H9 (cell line): Measurements from ENCODE around the gene CDC37. TPM values are rescaled to one million over a fixed set of nuclear protein-coding genes. Genes with fewer than 3 reads are reported as not detected.

Experiments used
- DNase-seq: peaks from one replicate; pipeline ENCODE4 v3.0.0-alpha.2; 2017
- H2AFZ ChIP-seq: one replicate; pipeline ENCODE4 v1.6.1; 2013; ENCODE audit warnings: mild to moderate bottlenecking, low read length, control low read depth, moderate library complexity
- H2AK5ac ChIP-seq: 2 replicates; pipeline ENCODE4 v1.6.1; 2013; ENCODE audit warnings: low read length, control low read depth, mixed read lengths; ENCODE audit not compliant: insufficient read length
- H2BK120ac ChIP-seq: one replicate; pipeline ENCODE4 v1.6.1; 2013; ENCODE audit warnings: low read depth, mild to moderate bottlenecking, low read length, control low read depth, inconsistent platforms; ENCODE audit not compliant: poor library complexity, severe bottlenecking
- H2BK12ac ChIP-seq: 2 replicates; pipeline ENCODE4 v1.6.1; 2013; ENCODE audit warnings: low read length, control low read depth, mixed read lengths, low read depth; ENCODE audit not compliant: insufficient read length
- H2BK15ac ChIP-seq: 2 replicates; pipeline ENCODE4 v1.6.1; 2013; ENCODE audit warnings: low read depth, low read length, control low read depth
- H2BK20ac ChIP-seq: one replicate; pipeline ENCODE4 v1.6.1; 2013; ENCODE audit warnings: low read depth, mild to moderate bottlenecking, low read length, control low read depth, inconsistent platforms; ENCODE audit not compliant: poor library complexity, severe bottlenecking
- H2BK5ac ChIP-seq: 2 replicates; pipeline ENCODE4 v1.6.1; 2013; ENCODE audit warnings: low read length, control low read depth, mixed read lengths; ENCODE audit not compliant: insufficient read length
- H3K14ac ChIP-seq: 2 replicates; pipeline ENCODE4 v1.6.1; 2013; ENCODE audit warnings: low read length, control low read depth; ENCODE audit not compliant: insufficient read depth
- H3K18ac ChIP-seq: 2 replicates; pipeline ENCODE4 v1.6.1; 2013; ENCODE audit warnings: low read depth, mild to moderate bottlenecking, mixed read lengths, low read length, control low read depth; ENCODE audit not compliant: insufficient read length
- H3K23ac ChIP-seq: 2 replicates; pipeline ENCODE4 v1.6.1; 2013; ENCODE audit warnings: low read length, control low read depth, mixed read lengths, low read depth; ENCODE audit not compliant: insufficient read length
- H3K23me2 ChIP-seq: 2 replicates; pipeline ENCODE4 v1.6.1; 2013; ENCODE audit warnings: low read depth, mild to moderate bottlenecking, mixed read lengths, low read length, control low read depth; ENCODE audit not compliant: insufficient read length, poor library complexity, severe bottlenecking
- H3K27ac ChIP-seq: 2 replicates; pipeline ENCODE4 v1.5.1; 2013; ENCODE audit warnings: low read length, control low read depth, mixed read lengths, low read depth; ENCODE audit not compliant: insufficient read length
- H3K27me3 ChIP-seq: 2 replicates; pipeline ENCODE4 v1.6.1; 2013; ENCODE audit warnings: low read length, control low read depth, inconsistent platforms; ENCODE audit not compliant: insufficient read depth
- H3K4ac ChIP-seq: 2 replicates; pipeline ENCODE4 v1.6.1; 2013; ENCODE audit warnings: low read depth, mild to moderate bottlenecking, control low read depth, inconsistent platforms, low read length, moderate library complexity
- H3K4me1 ChIP-seq: 2 replicates; pipeline ENCODE4 v1.6.1; 2013; ENCODE audit warnings: low read length, control low read depth, inconsistent platforms; ENCODE audit not compliant: insufficient read depth
- H3K4me2 ChIP-seq: 2 replicates; pipeline ENCODE4 v1.6.1; 2013; ENCODE audit warnings: low read length, control low read depth, mixed read lengths; ENCODE audit not compliant: insufficient read length, insufficient read depth
- H3K56ac ChIP-seq: 2 replicates; pipeline ENCODE4 v1.6.1; 2013; ENCODE audit warnings: low read depth, mild to moderate bottlenecking, mixed read lengths, low read length, control low read depth; ENCODE audit not compliant: insufficient read length
- H3K79me1 ChIP-seq: 2 replicates; pipeline ENCODE4 v1.6.1; 2013; ENCODE audit warnings: low read depth, mild to moderate bottlenecking, moderate library complexity, low read length, control low read depth, inconsistent platforms; ENCODE audit not compliant: insufficient read depth, poor library complexity, severe bottlenecking
- H3K79me2 ChIP-seq: 2 replicates; pipeline ENCODE4 v1.6.1; 2013; ENCODE audit warnings: low read length, control low read depth, inconsistent platforms; ENCODE audit not compliant: insufficient read depth
- H3K9ac ChIP-seq: 2 replicates; pipeline ENCODE4 v1.6.1; 2013; ENCODE audit warnings: low read length, control low read depth, mixed read lengths; ENCODE audit not compliant: insufficient read length; ENCODE audit errors: extremely low read depth
- H3K9me3 ChIP-seq: one replicate; pipeline ENCODE4 v1.6.1; 2013; ENCODE audit warnings: low read depth, low read length, inconsistent platforms; ENCODE audit not compliant: control insufficient read depth
- H3T11ph ChIP-seq: one replicate; pipeline ENCODE4 v1.6.1; 2013; ENCODE audit warnings: mild to moderate bottlenecking, low read length, control low read depth, inconsistent platforms
- H4K20me1 ChIP-seq: one replicate; pipeline ENCODE4 v1.6.1; 2013; ENCODE audit not compliant: control insufficient read depth, insufficient read length, insufficient read depth
- H4K5ac ChIP-seq: 2 replicates; pipeline ENCODE4 v1.6.1; 2013; ENCODE audit warnings: low read depth, mild to moderate bottlenecking, mixed read lengths, low read length, control low read depth; ENCODE audit not compliant: insufficient read length
- H4K8ac ChIP-seq: replicated peaks from 2 replicates; pipeline ENCODE4 v1.6.1; 2013; ENCODE audit warnings: low read length, control low read depth, mixed read lengths, low read depth; ENCODE audit not compliant: insufficient read length
- H4K91ac ChIP-seq: 2 replicates; pipeline ENCODE4 v1.6.1; 2013; ENCODE audit warnings: low read depth, mild to moderate bottlenecking, moderate library complexity, mixed read lengths, low read length, control low read depth; ENCODE audit not compliant: insufficient read length
- H3K27ac Mint-ChIP-seq, 3 experiments: 2 replicates in 2 of 3; 3 replicates in 1 of 3; pipeline ENCODE4 v1.8.0; 2020 to 2021; ENCODE audit warnings: mixed read lengths in 3 of 3, mild to moderate bottlenecking in 1 of 3, moderate library complexity in 1 of 3
- H3K27me3 Mint-ChIP-seq: 2 replicates; pipeline ENCODE4 v1.8.0; 2021; ENCODE audit warnings: low read depth, mild to moderate bottlenecking, moderate library complexity, mixed read lengths
- H3K36me3 Mint-ChIP-seq, 3 experiments: 2 replicates in 2 of 3; 3 replicates in 1 of 3; pipeline ENCODE4 v1.8.0; 2020 to 2021; ENCODE audit warnings: low read depth in 3 of 3, mixed read lengths in 3 of 3; ENCODE audit not compliant: insufficient read depth in 1 of 3
- H3K4me1 Mint-ChIP-seq, 2 experiments: 2 replicates each; pipeline ENCODE4 v1.8.0; 2020; ENCODE audit warnings: mixed read lengths in 2 of 2
- H3K4me3 Mint-ChIP-seq, 2 experiments: 2 replicates in 1 of 2; 3 replicates in 1 of 2; pipeline ENCODE4 v1.8.0; 2020 to 2021; ENCODE audit warnings: mild to moderate bottlenecking in 2 of 2, mixed read lengths in 2 of 2, moderate library complexity in 1 of 2
- H3K9me3 Mint-ChIP-seq, 2 experiments: 2 replicates in 1 of 2; 3 replicates in 1 of 2; pipeline ENCODE4 v1.8.0; 2020; ENCODE audit warnings: mild to moderate bottlenecking in 2 of 2, mixed read lengths in 2 of 2, moderate library complexity in 1 of 2
- CTCF ChIP-seq: fragments of 200-600 bp; sonication (generic); conservative IDR thresholded peaks from 3 replicates; pipeline ENCODE4 v1.8.0; 2021; ENCODE audit warnings: antibody characterized with exemption, mild to moderate bottlenecking
- WGBS: extraction: QIAGEN DNeasy Blood & Tissue Kit; methylation state at CpG from one replicate; pipeline ENCODE4 v1.1.7; 2013; ENCODE audit warnings: missing lambda C conversion rate, low lambda C conversion rate, mixed read lengths; ENCODE audit not compliant: insufficient read length; ENCODE audit errors: extremely low coverage; 5-methylcytosine and 5-hydroxymethylcytosine counted together
- total RNA-seq: library from RNA; stranded (reverse); gene quantifications from 2 replicates; pipeline ENCODE4 v1.2.1, GENCODE V29; 2021

CDC37 gene
- total RNA-seq, 1 experiment from 2014 or later = 155 TPM

GRCh38 chr19:10416083-10416379 lies 12.7 kb upstream of the CDC37 start:
- Histone ChIP-seq H2BK20ac (no peak overlapping the region), H2BK120ac (no peak overlapping the region), H3K27ac (no peak overlapping the region), H3T11ph (no peak overlapping the region), H2AK5ac (no peak overlapping the region), H4K91ac (no peak overlapping the region), H3K14ac (peak overlapping the region; percentile 45; the same call in 1 of the 2 replicates), H4K5ac (no peak overlapping the region), H3K4ac (no peak overlapping the region), H2BK12ac (no peak overlapping the region), H2BK5ac (no peak overlapping the region), H3K23ac (no peak overlapping the region), H4K8ac (no peak overlapping the region), H3K79me1 (no peaks in the 10 kb centered on the region), H3K4me1 (peaks cover 2% of the 10 kb centered on the region; the same call in 1 of the 2 replicates), H3K79me2 (no peaks in the 10 kb centered on the region), H3K23me2 (peaks cover 19% of the 10 kb centered on the region), H2AFZ (no peak overlapping the region), H2BK15ac (no peak overlapping the region), H3K27me3 (peaks cover 18% of the 10 kb centered on the region; the same call in 1 of the 2 replicates), H3K18ac (peak overlapping the region; percentile 39), H3K56ac (no peak overlapping the region), H3K4me2 (peak overlapping the region; percentile 76), H3K9ac (no peak overlapping the region), H4K20me1 (no peaks in the 10 kb centered on the region), H3K9me3 (no peaks in the 10 kb centered on the region)
- no CpG with 5 or more reads among the region's 9 CpGs for WGBS
- no peaks in the 10 kb centered on the region for H3K36me3 Mint-ChIP-seq
- H3K4me3 Mint-ChIP-seq = peak overlapping the region; percentile 65 to 82
- DNase-seq = no peak
- TF ChIP-seq CTCF = no peak
- H3K9me3 Mint-ChIP-seq = peaks cover 2 to 4% of the 10 kb centered on the region in 2 experiments; a peak in 4 of 5 replicates
- H3K4me1 Mint-ChIP-seq = peaks cover 22 to 32% of the 10 kb centered on the region in 2 experiments
- no peak overlapping the region for H3K27ac Mint-ChIP-seq
- H3K27me3 Mint-ChIP-seq = peaks cover 80% of the 10 kb centered on the region
